ENCODE results near the gene ARF4.
"Not testable (repeated sequence)": the region's sequence is repeated elsewhere in the genome, so short reads cannot be mapped to it uniquely, and the experiment has no call there.

Gene ARF4

DNA sequence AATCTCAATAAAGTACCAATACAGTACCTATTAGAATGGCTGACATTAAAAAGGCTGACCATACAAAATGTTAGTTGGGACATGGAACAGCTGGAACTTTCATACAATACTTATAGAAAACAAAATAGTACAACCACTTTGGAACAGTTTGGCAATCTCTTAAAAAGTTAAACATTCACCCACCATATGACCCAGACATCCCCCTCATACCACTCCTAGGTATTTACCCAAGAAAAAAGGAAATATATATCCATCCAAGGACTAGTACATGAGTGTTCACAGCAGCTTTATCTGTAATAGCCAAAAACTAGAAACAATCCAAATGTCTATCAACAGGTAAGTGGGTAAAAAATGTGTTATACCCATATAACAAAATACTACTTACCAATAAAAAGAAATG, 25.2 kb upstream of the ARF4 start:
- TF ChIP-seq, protein P1, sequence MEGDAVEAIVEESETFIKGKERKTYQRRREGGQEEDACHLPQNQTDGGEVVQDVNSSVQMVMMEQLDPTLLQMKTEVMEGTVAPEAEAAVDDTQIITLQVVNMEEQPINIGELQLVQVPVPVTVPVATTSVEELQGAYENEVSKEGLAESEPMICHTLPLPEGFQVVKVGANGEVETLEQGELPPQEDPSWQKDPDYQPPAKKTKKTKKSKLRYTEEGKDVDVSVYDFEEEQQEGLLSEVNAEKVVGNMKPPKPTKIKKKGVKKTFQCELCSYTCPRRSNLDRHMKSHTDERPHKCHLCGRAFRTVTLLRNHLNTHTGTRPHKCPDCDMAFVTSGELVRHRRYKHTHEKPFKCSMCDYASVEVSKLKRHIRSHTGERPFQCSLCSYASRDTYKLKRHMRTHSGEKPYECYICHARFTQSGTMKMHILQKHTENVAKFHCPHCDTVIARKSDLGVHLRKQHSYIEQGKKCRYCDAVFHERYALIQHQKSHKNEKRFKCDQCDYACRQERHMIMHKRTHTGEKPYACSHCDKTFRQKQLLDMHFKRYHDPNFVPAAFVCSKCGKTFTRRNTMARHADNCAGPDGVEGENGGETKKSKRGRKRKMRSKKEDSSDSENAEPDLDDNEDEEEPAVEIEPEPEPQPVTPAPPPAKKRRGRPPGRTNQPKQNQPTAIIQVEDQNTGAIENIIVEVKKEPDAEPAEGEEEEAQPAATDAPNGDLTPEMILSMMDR (IDR thresholded peaks at IDR 0.05; ENCODE audit: low read depth, low read length) = no peak
- DNase-seq (ENCODE audit: low read depth in 2 of 2) = no peak
- H3K4me3 ChIP-seq (replicated peaks in 1 of 2; ENCODE audit: low read depth in 2 of 2, low read length in 2 of 2) = no peak overlapping the region

DNA sequence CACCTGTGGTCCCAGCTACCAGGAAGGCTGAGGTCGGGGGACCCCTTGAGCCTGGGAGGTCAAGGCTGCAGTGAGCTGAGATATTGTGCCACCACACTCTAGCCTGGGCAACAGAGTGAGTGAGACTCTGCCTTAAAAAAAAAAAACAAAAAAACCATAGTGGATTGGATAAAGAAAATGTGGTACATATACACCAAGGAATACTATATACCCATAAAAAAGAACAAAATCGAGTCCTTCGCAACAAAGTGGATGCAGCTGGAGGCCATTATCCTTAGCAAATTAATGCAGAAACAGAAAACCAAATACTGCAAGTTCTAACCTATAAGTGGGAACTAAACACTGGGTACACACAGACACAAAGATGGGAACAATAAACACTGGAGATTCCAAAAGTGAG, 20.6 kb upstream of the ARF4 start:
- H3K4me3 ChIP-seq (replicated peaks in 1 of 2; ENCODE audit: low read depth in 2 of 2, low read length in 2 of 2) = no peak overlapping the region
- no peak for DNase-seq (ENCODE audit: low read depth in 2 of 2)
- TF ChIP-seq, protein P1 (IDR thresholded peaks at IDR 0.05; ENCODE audit: low read depth, low read length) = no peak

DNA sequence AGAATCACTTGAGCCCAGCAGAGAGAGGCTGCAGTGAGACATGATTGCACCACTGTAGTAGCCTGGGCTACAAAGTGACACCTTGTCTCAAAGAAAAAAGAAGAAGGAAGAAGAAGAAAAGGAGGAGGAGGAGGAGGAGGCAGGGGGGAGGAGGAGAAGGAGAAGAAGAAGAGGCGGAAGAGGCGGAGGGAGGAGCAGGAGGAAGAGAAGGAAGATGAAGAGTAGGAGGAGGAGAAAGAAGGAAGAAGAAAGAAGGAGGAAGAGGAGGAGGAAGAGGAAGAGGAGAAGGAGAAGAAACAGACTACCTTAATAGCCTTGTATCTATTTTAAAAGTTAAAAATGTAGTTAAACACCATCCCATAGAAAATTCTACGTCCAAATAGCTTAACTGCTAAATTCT, 19.1 kb upstream of the ARF4 start:
- no peak for DNase-seq (ENCODE audit: low read depth in 2 of 2)
- TF ChIP-seq, protein P1 (IDR thresholded peaks at IDR 0.05; ENCODE audit: low read depth, low read length) = no peak

DNA sequence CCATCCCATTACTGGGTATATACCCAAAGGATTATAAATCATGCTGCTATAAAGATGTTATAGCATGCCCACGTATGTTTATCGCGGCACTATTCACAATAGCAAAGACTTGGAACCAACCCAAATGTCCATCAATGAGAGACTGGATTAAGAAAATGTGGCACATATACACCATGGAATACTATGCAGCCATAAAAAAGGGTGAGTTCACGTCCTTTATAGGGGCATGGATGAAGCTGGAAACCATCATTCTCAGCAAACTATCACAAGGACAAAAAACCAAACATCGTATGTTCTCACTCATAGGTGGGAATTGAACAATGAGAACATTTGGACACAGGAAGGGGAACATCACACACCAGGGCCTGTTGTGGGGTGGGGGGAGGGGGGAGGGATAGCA, 14.7 kb upstream of the ARF4 start:
- not testable (repeated sequence) for DNase-seq (ENCODE audit: low read depth in 2 of 2); H3K4me3 ChIP-seq (replicated peaks in 1 of 2; ENCODE audit: low read depth in 2 of 2, low read length in 2 of 2)

More for the DNA sequence above, 19.1 kb upstream of the ARF4 start:
- H3K4me3 ChIP-seq (replicated peaks in 1 of 2; ENCODE audit: low read depth in 2 of 2, low read length in 2 of 2) = no peak overlapping the region

DNA sequence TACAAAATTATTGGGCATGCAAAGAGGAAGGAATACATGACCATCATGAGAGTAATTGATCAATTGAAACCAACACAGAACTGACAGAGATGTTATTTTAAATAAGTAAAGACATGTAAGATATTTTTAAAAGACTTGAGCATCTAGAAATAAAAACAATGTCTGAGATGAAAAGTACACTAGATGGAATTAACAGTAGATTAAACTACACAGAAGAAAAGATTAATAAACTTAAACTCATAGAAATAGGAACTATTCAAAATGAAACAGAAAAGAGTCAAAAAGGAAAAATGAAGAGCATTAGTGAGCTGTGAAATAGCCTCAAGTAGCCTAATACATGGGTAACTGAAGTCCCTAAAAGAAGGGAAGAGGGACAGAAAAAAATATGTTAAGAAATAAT, 8.5 kb upstream of the ARF4 start:
- TF ChIP-seq, protein P1 (IDR thresholded peaks at IDR 0.05; ENCODE audit: low read depth, low read length) = no peak
- DNase-seq (ENCODE audit: low read depth in 2 of 2) = no peak
- H3K4me3 ChIP-seq (replicated peaks in 1 of 2; ENCODE audit: low read depth in 2 of 2, low read length in 2 of 2) = no peak overlapping the region

DNA sequence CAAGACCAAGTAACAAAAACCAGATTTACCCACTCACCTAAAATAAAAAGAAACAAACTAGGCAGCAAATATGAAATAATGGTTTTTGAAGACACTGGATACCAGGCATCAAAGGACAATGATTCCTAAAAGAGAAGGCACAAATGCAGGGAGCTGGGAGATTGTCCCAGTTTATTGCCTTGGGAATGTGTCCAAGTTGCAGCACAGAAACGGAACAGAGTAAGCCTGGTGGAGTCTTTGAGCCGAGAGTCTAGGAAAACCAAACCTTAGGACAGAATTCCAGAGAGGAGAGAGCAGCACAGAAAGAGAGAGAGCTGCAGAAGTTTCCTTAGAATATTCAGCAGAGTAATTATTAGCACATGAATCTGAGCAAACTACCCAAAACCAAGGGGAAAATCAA, 7.8 kb upstream of the ARF4 start:
- no peak for DNase-seq (ENCODE audit: low read depth in 2 of 2)
- TF ChIP-seq, protein P1 (IDR thresholded peaks at IDR 0.05; ENCODE audit: low read depth, low read length) = no peak
- H3K4me3 ChIP-seq (replicated peaks in 1 of 2; ENCODE audit: low read depth in 2 of 2, low read length in 2 of 2) = no peak overlapping the region

DNA sequence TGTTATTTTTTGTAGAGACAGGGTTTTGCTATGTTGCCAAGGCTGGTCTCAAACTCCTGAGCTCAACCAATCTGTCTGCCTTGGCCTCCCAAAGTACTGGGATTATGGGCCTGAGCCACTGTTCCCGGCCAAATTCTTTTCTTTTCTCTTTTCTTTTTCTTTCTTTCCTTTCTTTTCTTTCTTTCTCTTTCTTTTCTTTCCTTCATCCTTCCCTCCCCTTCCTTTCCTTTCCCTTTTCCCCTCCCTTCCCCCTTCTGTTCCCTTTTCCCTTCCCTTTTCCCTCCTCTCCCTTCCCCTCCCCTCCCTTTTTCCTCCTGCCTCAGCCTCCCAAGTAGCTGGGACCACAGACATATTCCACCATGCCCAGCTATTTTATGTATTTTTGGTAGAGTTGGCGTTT, 3.1 kb upstream of the ARF4 start:
- DNase-seq (ENCODE audit: low read depth in 2 of 2) = no peak
- TF ChIP-seq, protein P1 (IDR thresholded peaks at IDR 0.05; ENCODE audit: low read depth, low read length) = no peak
- no peak overlapping the region for H3K4me3 ChIP-seq (replicated peaks in 1 of 2; ENCODE audit: low read depth in 2 of 2, low read length in 2 of 2)

Data from cardiac fibroblast (primary cell).